GM23338 (cell line): ENCODE measurements around the gene GNRH2. TPM values are rescaled to one million over a fixed set of nuclear protein-coding genes. Genes with fewer than 3 reads are reported as not detected.
A peak's percentile ranks its signal among the peaks of the same experiment; 100 is the strongest.

Source experiments
- ATAC-seq: fragments of 200-7000 bp; cut with Tn5 transposase; 3 replicates; pipeline ENCODE4 v1.9.1; 2020
- DNase-seq: peaks from one replicate; pipeline ENCODE4 v3.0.0-alpha.2; 2015; ENCODE audit warnings: low spot score
- H2AFZ ChIP-seq: fragments of 200-600 bp; sonication (generic); 2 replicates; pipeline ENCODE4 v1.8.0; 2016; ENCODE audit warnings: antibody characterized with exemption, mild to moderate bottlenecking, moderate library complexity
- H3F3A ChIP-seq: fragments of 200-600 bp; sonication (generic); replicated peaks from 2 replicates; pipeline ENCODE4 v1.8.0; 2017; ENCODE audit warnings: antibody characterized with exemption, mixed run types, low read depth
- H3K27ac ChIP-seq: fragments of 200-600 bp; sonication (generic); 2 replicates; pipeline ENCODE4 v1.6.1; 2016; ENCODE audit warnings: low read depth
- H3K27me3 ChIP-seq: fragments of 200-600 bp; sonication (generic); 2 replicates; pipeline ENCODE4 v1.8.0; 2016; ENCODE audit warnings: mild to moderate bottlenecking, mixed run types, moderate library complexity; ENCODE audit not compliant: insufficient read depth
- H3K36me3 ChIP-seq: fragments of 200-600 bp; sonication (generic); 2 replicates; pipeline ENCODE4 v1.8.0; 2016; ENCODE audit warnings: mild to moderate bottlenecking; ENCODE audit not compliant: insufficient read depth
- H3K4me1 ChIP-seq: fragments of 200-600 bp; sonication (generic); 2 replicates; pipeline ENCODE4 v1.8.0; 2016; ENCODE audit warnings: mild to moderate bottlenecking, moderate library complexity; ENCODE audit not compliant: insufficient read depth
- H3K4me2 ChIP-seq: fragments of 200-600 bp; sonication (generic); 2 replicates; pipeline ENCODE4 v1.7.1; 2017; ENCODE audit warnings: mixed run types
- H3K4me3 ChIP-seq: fragments of 200-600 bp; sonication (generic); 2 replicates; pipeline ENCODE4 v1.6.1; 2016; ENCODE audit warnings: mixed run types
- H3K79me2 ChIP-seq: fragments of 200-600 bp; sonication (generic); replicated peaks from 2 replicates; pipeline ENCODE4 v1.8.0; 2017; ENCODE audit warnings: mild to moderate bottlenecking; ENCODE audit not compliant: insufficient read depth
- H3K9me2 ChIP-seq: fragments of 200-600 bp; sonication (generic); 2 replicates; pipeline ENCODE4 v1.8.0; 2017; ENCODE audit not compliant: insufficient read depth
- H4K20me1 ChIP-seq: fragments of 200-600 bp; sonication (generic); replicated peaks from 2 replicates; pipeline ENCODE4 v1.8.0; 2017; ENCODE audit warnings: mild to moderate bottlenecking; ENCODE audit not compliant: insufficient read depth
- H3K27ac Mint-ChIP-seq: 2 replicates; pipeline ENCODE4 v1.8.0; 2020; ENCODE audit warnings: inconsistent platforms, mild to moderate bottlenecking, moderate library complexity, mixed read lengths
- H3K27me3 Mint-ChIP-seq: 3 replicates; pipeline ENCODE4 v1.8.0; 2022; ENCODE audit warnings: low read depth, mild to moderate bottlenecking, moderate library complexity, mixed read lengths, inconsistent platforms; ENCODE audit not compliant: insufficient read depth, poor library complexity
- H3K36me3 Mint-ChIP-seq: 3 replicates; pipeline ENCODE4 v1.8.0; 2021; ENCODE audit warnings: low read depth, mild to moderate bottlenecking, inconsistent platforms, moderate library complexity, mixed read lengths
- H3K4me1 Mint-ChIP-seq: 3 replicates; pipeline ENCODE4 v1.8.0; 2020; ENCODE audit warnings: mild to moderate bottlenecking, inconsistent platforms, mixed read lengths
- H3K4me3 Mint-ChIP-seq: 3 replicates; pipeline ENCODE4 v1.8.0; 2021; ENCODE audit warnings: moderate library complexity, mild to moderate bottlenecking, inconsistent platforms, mixed read lengths
- H3K9me3 Mint-ChIP-seq: 3 replicates; pipeline ENCODE4 v1.8.0; 2020; ENCODE audit warnings: moderate library complexity, mild to moderate bottlenecking, inconsistent platforms, mixed read lengths
- CREB1 ChIP-seq: fragments of 250-450 bp; sonication (Bioruptor Pico); IDR thresholded peaks from 2 replicates; pipeline ENCODE4 v1.5.0; 2020; ENCODE audit warnings: low read depth, mild to moderate bottlenecking, moderate library complexity
- EZH2phosphoT487 ChIP-seq: fragments of 200-600 bp; sonication (generic); IDR thresholded peaks from one replicate; pipeline ENCODE4 v1.8.1; 2018; ENCODE audit warnings: antibody characterized with exemption; ENCODE audit not compliant: unreplicated experiment
- JUNB ChIP-seq: IDR thresholded peaks from one replicate; pipeline ENCODE4 v1.6.1; 2016; ENCODE audit warnings: antibody characterized with exemption; ENCODE audit not compliant: unreplicated experiment
- POLR2AphosphoS5 ChIP-seq: IDR thresholded peaks from 2 replicates; pipeline ENCODE4 v1.6.1; 2016; ENCODE audit warnings: antibody characterized with exemption, low read depth
- ZNF114 ChIP-seq: fragments of 250-450 bp; sonication (Bioruptor Pico); IDR thresholded peaks from 2 replicates; pipeline ENCODE4 v1.5.0; 2020; ENCODE audit warnings: mild to moderate bottlenecking, moderate library complexity
- ZNF331 ChIP-seq: fragments of 250-450 bp; sonication (Bioruptor Pico); IDR thresholded peaks from 2 replicates; pipeline ENCODE4 v1.5.0; 2020; ENCODE audit warnings: low read depth, mild to moderate bottlenecking, moderate library complexity
- polyA plus RNA-seq: library from polyadenylated mRNA; unstranded; fragments of >200 nt; fragmentation: Nextera tagmentation; extraction: Ambion mirVana; gene quantifications from 2 replicates; pipeline ENCODE4 v1.2.1, GENCODE V29; 2016
- total RNA-seq: library from RNA; depleted of rRNA; stranded (reverse); fragments of >200 nt; shearing (Covaris generic); gene quantifications from 2 replicates; pipeline ENCODE4 v1.2.3, GENCODE V29; 2014
- TF ChIP-seq, protein P1 (sequence below): IDR thresholded peaks from 2 replicates; pipeline ENCODE4 v1.6.1; 2016; ENCODE audit warnings: antibody characterized with exemption
- TF ChIP-seq, protein P2 (sequence below), 2 experiments: fragments of 200-600 bp in 1 of 2; sonication (generic) in 1 of 2; conservative IDR thresholded peaks; 2 replicates each; pipeline versions ENCODE4 v1.5.1 to v1.6.1; 2016 to 2017; ENCODE audit warnings: antibody characterized with exemption in 2 of 2, low read depth in 2 of 2, mild to moderate bottlenecking in 2 of 2, moderate library complexity in 1 of 2
- TF ChIP-seq, protein P3 (sequence below): fragments of 250-450 bp; sonication (Bioruptor Pico); IDR thresholded peaks from 2 replicates; pipeline ENCODE4 v1.5.0; 2020; ENCODE audit warnings: mild to moderate bottlenecking, moderate library complexity
- TF ChIP-seq, protein P4 (sequence below): IDR thresholded peaks from one replicate; pipeline ENCODE4 v1.6.1; 2018; ENCODE audit warnings: antibody characterized with exemption; ENCODE audit not compliant: unreplicated experiment

Gene GNRH2
- total and polyA plus RNA-seq, 2 experiments from 2014 or later = not detected

DNA sequence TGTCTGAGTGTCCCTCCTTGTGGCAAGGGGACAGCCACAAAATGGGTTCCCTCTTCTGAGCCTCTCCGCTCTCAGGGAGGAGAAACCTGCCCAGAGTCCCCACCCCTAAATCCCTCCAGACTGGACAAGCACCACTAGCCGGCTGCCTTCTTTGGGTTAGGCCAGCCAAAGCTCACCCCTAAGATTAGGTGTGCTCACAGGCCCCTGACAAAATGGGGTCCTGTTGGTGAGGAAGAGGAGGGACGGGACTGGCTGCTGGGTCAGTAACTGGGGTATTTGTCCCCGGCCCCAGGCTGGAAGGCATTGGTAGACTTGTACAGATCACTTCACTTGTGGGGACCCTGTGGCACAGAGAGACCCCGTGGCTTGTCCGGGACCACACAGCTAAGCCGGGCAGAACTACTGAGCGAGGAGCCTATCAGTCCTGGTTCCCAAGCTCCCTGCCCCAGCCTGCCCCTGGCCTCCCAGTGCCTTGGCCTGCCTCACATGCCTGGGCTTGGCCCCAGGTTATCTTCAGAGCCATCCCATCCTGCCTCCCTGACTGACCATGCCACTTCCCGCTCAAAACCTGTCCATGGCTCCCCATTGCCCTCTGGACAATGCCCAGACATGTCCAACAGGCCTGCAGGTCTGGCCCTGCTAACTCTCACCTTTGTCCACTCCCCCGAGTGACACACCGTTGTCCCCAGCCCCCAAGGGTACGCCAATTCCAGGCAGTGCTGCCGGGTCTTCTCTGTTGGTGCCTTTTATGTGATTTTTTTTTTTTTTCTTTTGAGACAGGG is 51.6 kb downstream of the GNRH2 start:
- Mint-ChIP-seq H3K4me3 (no peak overlapping the region; the same call in 2 of the 3 replicates), H3K9me3 (no peaks in the 10 kb centered on the region), H3K27me3 (peaks cover 11% of the 10 kb centered on the region), H3K27ac (peak overlapping the region; percentile 72), H3K4me1 (no peaks in the 10 kb centered on the region), H3K36me3 (no peaks in the 10 kb centered on the region)
- TF ChIP-seq, protein P1, sequence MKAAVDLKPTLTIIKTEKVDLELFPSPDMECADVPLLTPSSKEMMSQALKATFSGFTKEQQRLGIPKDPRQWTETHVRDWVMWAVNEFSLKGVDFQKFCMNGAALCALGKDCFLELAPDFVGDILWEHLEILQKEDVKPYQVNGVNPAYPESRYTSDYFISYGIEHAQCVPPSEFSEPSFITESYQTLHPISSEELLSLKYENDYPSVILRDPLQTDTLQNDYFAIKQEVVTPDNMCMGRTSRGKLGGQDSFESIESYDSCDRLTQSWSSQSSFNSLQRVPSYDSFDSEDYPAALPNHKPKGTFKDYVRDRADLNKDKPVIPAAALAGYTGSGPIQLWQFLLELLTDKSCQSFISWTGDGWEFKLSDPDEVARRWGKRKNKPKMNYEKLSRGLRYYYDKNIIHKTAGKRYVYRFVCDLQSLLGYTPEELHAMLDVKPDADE = no peak
- no peak for TF ChIP-seq POLR2AphosphoS5
- no peak for TF ChIP-seq EZH2phosphoT487
- TF ChIP-seq CREB1 (CRISPR knock-in tag) = no peak
- TF ChIP-seq, protein P2, sequence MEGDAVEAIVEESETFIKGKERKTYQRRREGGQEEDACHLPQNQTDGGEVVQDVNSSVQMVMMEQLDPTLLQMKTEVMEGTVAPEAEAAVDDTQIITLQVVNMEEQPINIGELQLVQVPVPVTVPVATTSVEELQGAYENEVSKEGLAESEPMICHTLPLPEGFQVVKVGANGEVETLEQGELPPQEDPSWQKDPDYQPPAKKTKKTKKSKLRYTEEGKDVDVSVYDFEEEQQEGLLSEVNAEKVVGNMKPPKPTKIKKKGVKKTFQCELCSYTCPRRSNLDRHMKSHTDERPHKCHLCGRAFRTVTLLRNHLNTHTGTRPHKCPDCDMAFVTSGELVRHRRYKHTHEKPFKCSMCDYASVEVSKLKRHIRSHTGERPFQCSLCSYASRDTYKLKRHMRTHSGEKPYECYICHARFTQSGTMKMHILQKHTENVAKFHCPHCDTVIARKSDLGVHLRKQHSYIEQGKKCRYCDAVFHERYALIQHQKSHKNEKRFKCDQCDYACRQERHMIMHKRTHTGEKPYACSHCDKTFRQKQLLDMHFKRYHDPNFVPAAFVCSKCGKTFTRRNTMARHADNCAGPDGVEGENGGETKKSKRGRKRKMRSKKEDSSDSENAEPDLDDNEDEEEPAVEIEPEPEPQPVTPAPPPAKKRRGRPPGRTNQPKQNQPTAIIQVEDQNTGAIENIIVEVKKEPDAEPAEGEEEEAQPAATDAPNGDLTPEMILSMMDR (conservative IDR thresholded peaks at IDR 0.05; ENCODE audit: low read depth in 2 of 2) = no peak
- TF ChIP-seq, protein P3, sequence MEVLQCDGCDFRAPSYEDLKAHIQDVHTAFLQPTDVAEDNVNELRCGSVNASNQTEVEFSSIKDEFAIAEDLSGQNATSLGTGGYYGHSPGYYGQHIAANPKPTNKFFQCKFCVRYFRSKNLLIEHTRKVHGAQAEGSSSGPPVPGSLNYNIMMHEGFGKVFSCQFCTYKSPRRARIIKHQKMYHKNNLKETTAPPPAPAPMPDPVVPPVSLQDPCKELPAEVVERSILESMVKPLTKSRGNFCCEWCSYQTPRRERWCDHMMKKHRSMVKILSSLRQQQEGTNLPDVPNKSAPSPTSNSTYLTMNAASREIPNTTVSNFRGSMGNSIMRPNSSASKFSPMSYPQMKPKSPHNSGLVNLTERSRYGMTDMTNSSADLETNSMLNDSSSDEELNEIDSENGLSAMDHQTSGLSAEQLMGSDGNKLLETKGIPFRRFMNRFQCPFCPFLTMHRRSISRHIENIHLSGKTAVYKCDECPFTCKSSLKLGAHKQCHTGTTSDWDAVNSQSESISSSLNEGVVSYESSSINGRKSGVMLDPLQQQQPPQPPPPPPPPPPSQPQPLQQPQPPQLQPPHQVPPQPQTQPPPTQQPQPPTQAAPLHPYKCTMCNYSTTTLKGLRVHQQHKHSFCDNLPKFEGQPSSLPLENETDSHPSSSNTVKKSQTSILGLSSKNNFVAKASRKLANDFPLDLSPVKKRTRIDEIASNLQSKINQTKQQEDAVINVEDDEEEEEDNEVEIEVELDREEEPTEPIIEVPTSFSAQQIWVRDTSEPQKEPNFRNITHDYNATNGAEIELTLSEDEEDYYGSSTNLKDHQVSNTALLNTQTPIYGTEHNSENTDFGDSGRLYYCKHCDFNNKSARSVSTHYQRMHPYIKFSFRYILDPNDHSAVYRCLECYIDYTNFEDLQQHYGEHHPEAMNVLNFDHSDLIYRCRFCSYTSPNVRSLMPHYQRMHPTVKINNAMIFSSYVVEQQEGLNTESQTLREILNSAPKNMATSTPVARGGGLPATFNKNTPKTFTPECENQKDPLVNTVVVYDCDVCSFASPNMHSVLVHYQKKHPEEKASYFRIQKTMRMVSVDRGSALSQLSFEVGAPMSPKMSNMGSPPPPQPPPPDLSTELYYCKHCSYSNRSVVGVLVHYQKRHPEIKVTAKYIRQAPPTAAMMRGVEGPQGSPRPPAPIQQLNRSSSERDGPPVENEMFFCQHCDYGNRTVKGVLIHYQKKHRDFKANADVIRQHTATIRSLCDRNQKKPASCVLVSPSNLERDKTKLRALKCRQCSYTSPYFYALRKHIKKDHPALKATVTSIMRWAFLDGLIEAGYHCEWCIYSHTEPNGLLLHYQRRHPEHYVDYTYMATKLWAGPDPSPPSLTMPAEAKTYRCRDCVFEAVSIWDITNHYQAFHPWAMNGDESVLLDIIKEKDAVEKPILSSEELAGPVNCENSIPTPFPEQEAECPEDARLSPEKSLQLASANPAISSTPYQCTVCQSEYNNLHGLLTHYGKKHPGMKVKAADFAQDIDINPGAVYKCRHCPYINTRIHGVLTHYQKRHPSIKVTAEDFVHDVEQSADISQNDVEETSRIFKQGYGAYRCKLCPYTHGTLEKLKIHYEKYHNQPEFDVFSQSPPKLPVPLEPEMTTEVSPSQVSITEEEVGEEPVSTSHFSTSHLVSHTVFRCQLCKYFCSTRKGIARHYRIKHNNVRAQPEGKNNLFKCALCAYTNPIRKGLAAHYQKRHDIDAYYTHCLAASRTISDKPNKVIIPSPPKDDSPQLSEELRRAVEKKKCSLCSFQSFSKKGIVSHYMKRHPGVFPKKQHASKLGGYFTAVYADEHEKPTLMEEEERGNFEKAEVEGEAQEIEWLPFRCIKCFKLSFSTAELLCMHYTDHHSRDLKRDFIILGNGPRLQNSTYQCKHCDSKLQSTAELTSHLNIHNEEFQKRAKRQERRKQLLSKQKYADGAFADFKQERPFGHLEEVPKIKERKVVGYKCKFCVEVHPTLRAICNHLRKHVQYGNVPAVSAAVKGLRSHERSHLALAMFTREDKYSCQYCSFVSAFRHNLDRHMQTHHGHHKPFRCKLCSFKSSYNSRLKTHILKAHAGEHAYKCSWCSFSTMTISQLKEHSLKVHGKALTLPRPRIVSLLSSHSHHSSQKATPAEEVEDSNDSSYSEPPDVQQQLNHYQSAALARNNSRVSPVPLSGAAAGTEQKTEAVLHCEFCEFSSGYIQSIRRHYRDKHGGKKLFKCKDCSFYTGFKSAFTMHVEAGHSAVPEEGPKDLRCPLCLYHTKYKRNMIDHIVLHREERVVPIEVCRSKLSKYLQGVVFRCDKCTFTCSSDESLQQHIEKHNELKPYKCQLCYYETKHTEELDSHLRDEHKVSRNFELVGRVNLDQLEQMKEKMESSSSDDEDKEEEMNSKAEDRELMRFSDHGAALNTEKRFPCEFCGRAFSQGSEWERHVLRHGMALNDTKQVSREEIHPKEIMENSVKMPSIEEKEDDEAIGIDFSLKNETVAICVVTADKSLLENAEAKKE (CRISPR knock-in tag) = no peak
- TF ChIP-seq ZNF114 (CRISPR knock-in tag) = no peak
- TF ChIP-seq, protein P4, sequence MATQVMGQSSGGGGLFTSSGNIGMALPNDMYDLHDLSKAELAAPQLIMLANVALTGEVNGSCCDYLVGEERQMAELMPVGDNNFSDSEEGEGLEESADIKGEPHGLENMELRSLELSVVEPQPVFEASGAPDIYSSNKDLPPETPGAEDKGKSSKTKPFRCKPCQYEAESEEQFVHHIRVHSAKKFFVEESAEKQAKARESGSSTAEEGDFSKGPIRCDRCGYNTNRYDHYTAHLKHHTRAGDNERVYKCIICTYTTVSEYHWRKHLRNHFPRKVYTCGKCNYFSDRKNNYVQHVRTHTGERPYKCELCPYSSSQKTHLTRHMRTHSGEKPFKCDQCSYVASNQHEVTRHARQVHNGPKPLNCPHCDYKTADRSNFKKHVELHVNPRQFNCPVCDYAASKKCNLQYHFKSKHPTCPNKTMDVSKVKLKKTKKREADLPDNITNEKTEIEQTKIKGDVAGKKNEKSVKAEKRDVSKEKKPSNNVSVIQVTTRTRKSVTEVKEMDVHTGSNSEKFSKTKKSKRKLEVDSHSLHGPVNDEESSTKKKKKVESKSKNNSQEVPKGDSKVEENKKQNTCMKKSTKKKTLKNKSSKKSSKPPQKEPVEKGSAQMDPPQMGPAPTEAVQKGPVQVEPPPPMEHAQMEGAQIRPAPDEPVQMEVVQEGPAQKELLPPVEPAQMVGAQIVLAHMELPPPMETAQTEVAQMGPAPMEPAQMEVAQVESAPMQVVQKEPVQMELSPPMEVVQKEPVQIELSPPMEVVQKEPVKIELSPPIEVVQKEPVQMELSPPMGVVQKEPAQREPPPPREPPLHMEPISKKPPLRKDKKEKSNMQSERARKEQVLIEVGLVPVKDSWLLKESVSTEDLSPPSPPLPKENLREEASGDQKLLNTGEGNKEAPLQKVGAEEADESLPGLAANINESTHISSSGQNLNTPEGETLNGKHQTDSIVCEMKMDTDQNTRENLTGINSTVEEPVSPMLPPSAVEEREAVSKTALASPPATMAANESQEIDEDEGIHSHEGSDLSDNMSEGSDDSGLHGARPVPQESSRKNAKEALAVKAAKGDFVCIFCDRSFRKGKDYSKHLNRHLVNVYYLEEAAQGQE = no peak
- no peak for TF ChIP-seq JUNB
- no peak for TF ChIP-seq ZNF331
- Histone ChIP-seq H3K36me3 (no peaks in the 10 kb centered on the region; the same call in 1 of the 2 replicates), H3K4me1 (no peaks in the 10 kb centered on the region), H3F3A (no peaks in the 10 kb centered on the region), H3K27me3 (peaks cover 35% of the 10 kb centered on the region), H4K20me1 (no peaks in the 10 kb centered on the region), H3K9me2 (no peaks in the 10 kb centered on the region), H3K27ac (no peak overlapping the region), H2AFZ (peak overlapping the region; percentile 84), H3K4me3 (no peak overlapping the region), H3K4me2 (no peak overlapping the region), H3K79me2 (no peaks in the 10 kb centered on the region)
- ATAC-seq = no peak
- no peak for DNase-seq
